HCT116 (cell line): ENCODE data around the gene USP32. TPM values are rescaled to one million over a fixed set of nuclear protein-coding genes. Genes with fewer than 3 reads are reported as not detected.

Source experiments
- ATAC-seq: fragments of 200-7000 bp; cut with Tn5 transposase; 2 replicates; pipeline ENCODE4 v1.9.1; 2020; ENCODE audit warnings: mild to moderate bottlenecking, moderate library complexity
- BruUV-seq: library from RNA; stranded (reverse); fragments of 400-500 nt; replicated peaks from 2 replicates; lab custom pipeline; 2021; lab: Mats Ljungman, UMichigan
- CTCF ChIA-PET: fragments of 300-600 bp; sonication (Branson Sonifier 250); formaldehyde crosslinking; loops from one replicate; lab custom pipeline; 2021; ENCODE audit warnings: antibody characterized with exemption; lab: Charles Lee
- POLR2A ChIA-PET: fragments of 300-600, 350-600 bp; sonication (Branson Sonifier 250); formaldehyde crosslinking; loops from one replicate; lab custom pipeline; 2021; ENCODE audit warnings: antibody characterized with exemption; lab: Charles Lee
- RAD21 ChIA-PET, 2 experiments: fragments of 300-600 bp; sonication (Branson Sonifier 250); formaldehyde crosslinking; loops; one replicate each; lab custom pipeline; 2023; ENCODE audit warnings: low total read pairs in 2 of 2; ENCODE audit not compliant: uncharacterized antibody in 2 of 2, unreplicated experiment in 2 of 2, low non-redundant PET in 1 of 2; lab: Charles Lee
- DNase-seq: peaks from one replicate; pipeline ENCODE4 v3.0.0-alpha.2; 2010; ENCODE audit warnings: low read depth, low spot score
- H2AFZ ChIP-seq: fragments of 200-600 bp; shearing (Covaris generic), sonication (generic); 2 replicates; pipeline ENCODE4 v1.6.1; 2017; ENCODE audit warnings: low read depth, mixed run types, mixed read lengths, antibody characterized with exemption, low read length; ENCODE audit not compliant: poor library complexity, severe bottlenecking
- H3K27ac ChIP-seq: 2 replicates; pipeline ENCODE4 v1.5.1; 2012; ENCODE audit warnings: low read depth, low read length
- H3K27me3 ChIP-seq: fragments of 200-600 bp; sonication (generic); 2 replicates; pipeline ENCODE4 v1.6.1; 2016; ENCODE audit warnings: mixed run types, low read length, mixed read lengths; ENCODE audit not compliant: insufficient read depth
- H3K36me3 ChIP-seq, 2 experiments: fragments of 200-500 bp in 1 of 2; fragments of 200-600 bp in 1 of 2; sonication (Bioruptor generic) in 1 of 2; sonication (generic) in 1 of 2; 2 replicates each; pipeline versions ENCODE4 v1.5.1 to v1.6.1; 2014 to 2016; ENCODE audit warnings: low read length in 2 of 2, inconsistent platforms in 1 of 2, mixed read lengths in 1 of 2, mixed run types in 1 of 2; ENCODE audit not compliant: insufficient read depth in 2 of 2, control insufficient read depth in 1 of 2
- H3K4me1 ChIP-seq, 2 experiments: fragments of 200-600 bp in 1 of 2; sonication (generic) in 1 of 2; 2 replicates each; pipeline versions ENCODE4 v1.5.1 to v1.6.1; 2012 to 2017; ENCODE audit warnings: low read length in 2 of 2, inconsistent platforms in 1 of 2, mild to moderate bottlenecking in 1 of 2, mixed read lengths in 1 of 2, mixed run types in 1 of 2, moderate library complexity in 1 of 2; ENCODE audit not compliant: insufficient read depth in 2 of 2, control insufficient read depth in 1 of 2
- H3K4me2 ChIP-seq: fragments of 200-600 bp; sonication (generic); 2 replicates; pipeline ENCODE4 v1.6.1; 2017; ENCODE audit warnings: mixed run types, low read length, mixed read lengths
- H3K4me3 ChIP-seq, 2 experiments: fragments of 200-600 bp in 1 of 2; sonication (generic) in 1 of 2; replicated peaks in 1 of 2; 2 replicates each; pipeline ENCODE4 v1.5.1; 2011 to 2016; ENCODE audit warnings: low read length in 2 of 2, control low read depth in 1 of 2, low read depth in 1 of 2, mild to moderate bottlenecking in 1 of 2, mixed read lengths in 1 of 2, mixed run types in 1 of 2
- H3K79me2 ChIP-seq: fragments of 200-600 bp; sonication (generic); 2 replicates; pipeline ENCODE4 v1.6.1; 2017; ENCODE audit warnings: mild to moderate bottlenecking, mixed run types, low read length, moderate library complexity, mixed read lengths; ENCODE audit not compliant: insufficient read depth
- H3K9ac ChIP-seq: fragments of 200-600 bp; sonication (generic); 2 replicates; pipeline ENCODE4 v1.6.1; 2016; ENCODE audit warnings: low read length, mixed read lengths
- H3K9me2 ChIP-seq: fragments of 200-600 bp; sonication (generic), shearing (Covaris generic); 2 replicates; pipeline ENCODE4 v1.6.1; 2017; ENCODE audit warnings: mixed run types, mild to moderate bottlenecking, moderate library complexity; ENCODE audit not compliant: insufficient read depth
- H3K9me3 ChIP-seq, 2 experiments: fragments of 200-500 bp in 1 of 2; fragments of 200-600 bp in 1 of 2; sonication (Bioruptor generic) in 1 of 2; sonication (generic) in 1 of 2; 2 replicates each; pipeline ENCODE4 v1.6.1; 2014 to 2017; ENCODE audit warnings: low read length in 2 of 2, mixed read lengths in 2 of 2, inconsistent platforms in 1 of 2, low read depth in 1 of 2, mild to moderate bottlenecking in 1 of 2, mixed run types in 1 of 2, moderate library complexity in 1 of 2; ENCODE audit not compliant: control insufficient read depth in 1 of 2, insufficient read depth in 1 of 2
- H4K20me1 ChIP-seq: fragments of 200-600 bp; sonication (generic), shearing (Covaris generic); 2 replicates; pipeline ENCODE4 v1.6.1; 2017; ENCODE audit warnings: mixed run types, mild to moderate bottlenecking, moderate library complexity; ENCODE audit not compliant: insufficient read depth
- CBX3 ChIP-seq: IDR thresholded peaks from 2 replicates; pipeline ENCODE4 v1.6.1; 2012; ENCODE audit warnings: low read depth
- CTCF ChIP-seq, 3 experiments: fragments of 200-600 bp in 1 of 3; sonication (generic) in 1 of 3; IDR thresholded peaks in 2 of 3; conservative IDR thresholded peaks in 1 of 3; 2 replicates each; pipeline ENCODE4 v1.5.1; 2012 to 2017; ENCODE audit warnings: low read depth in 2 of 3, low read length in 2 of 3, antibody characterized with exemption in 1 of 3, borderline replicate concordance in 1 of 3, control low read depth in 1 of 3, mild to moderate bottlenecking in 1 of 3, mixed read lengths in 1 of 3, mixed run types in 1 of 3, moderate library complexity in 1 of 3; ENCODE audit not compliant: insufficient read depth in 1 of 3
- EGR1 ChIP-seq: IDR thresholded peaks from 2 replicates; pipeline ENCODE4 v1.6.1; 2012; ENCODE audit warnings: low read depth
- ELF1 ChIP-seq: IDR thresholded peaks from 2 replicates; pipeline ENCODE4 v1.6.1; 2012; ENCODE audit warnings: low read depth, borderline replicate concordance
- EZH2 ChIP-seq: fragments of 200-600 bp; sonication (generic); IDR thresholded peaks from 2 replicates; pipeline ENCODE4 v1.6.1; 2017; ENCODE audit warnings: antibody characterized with exemption, mixed run types
- JUND ChIP-seq: IDR thresholded peaks from 2 replicates; pipeline ENCODE4 v1.6.1; 2012
- RAD21 ChIP-seq: IDR thresholded peaks from 2 replicates; pipeline ENCODE4 v1.6.1; 2012; ENCODE audit warnings: low read depth, mild to moderate bottlenecking
- SIN3A ChIP-seq: IDR thresholded peaks from 2 replicates; pipeline ENCODE4 v1.6.1; 2012; ENCODE audit warnings: low read depth
- SP1 ChIP-seq: IDR thresholded peaks from 2 replicates; pipeline ENCODE4 v1.6.1; 2012; ENCODE audit warnings: low read depth
- YY1 ChIP-seq: IDR thresholded peaks from 2 replicates; pipeline ENCODE4 v1.6.1; 2011; ENCODE audit warnings: low read length, low read depth, moderate library complexity, mild to moderate bottlenecking; ENCODE audit not compliant: insufficient replicate concordance; ENCODE audit errors: extremely low read depth
- ZBTB33 ChIP-seq: IDR thresholded peaks from 2 replicates; pipeline ENCODE4 v1.6.1; 2011; ENCODE audit warnings: mild to moderate bottlenecking, low read length, moderate library complexity; ENCODE audit not compliant: insufficient replicate concordance; ENCODE audit errors: extremely low read depth
- ZNF274 ChIP-seq: fragments of 200-500 bp; sonication (Bioruptor generic); IDR thresholded peaks from 2 replicates; pipeline ENCODE4 v1.6.1; 2014; ENCODE audit warnings: mild to moderate bottlenecking, low read depth, low read length, inconsistent platforms
- intact Hi-C: fragments of 100-400 bp; cut with micrococcal nuclease; formaldehyde crosslinking; loops from 2 replicates; pipeline ENCODE4 v1.10.0; 2022
- total RNA-seq: library from RNA; stranded (reverse); gene quantifications from one replicate; pipeline ENCODE4 v1.2.1, GENCODE V29; 2021; ENCODE audit not compliant: unreplicated experiment
- TF ChIP-seq, protein P1 (sequence below): IDR thresholded peaks from 2 replicates; pipeline ENCODE4 v1.6.1; 2012; ENCODE audit warnings: low read depth

The USP32 gene
- total RNA-seq, 1 experiment from 2014 or later, result 67.0 TPM

DNA sequence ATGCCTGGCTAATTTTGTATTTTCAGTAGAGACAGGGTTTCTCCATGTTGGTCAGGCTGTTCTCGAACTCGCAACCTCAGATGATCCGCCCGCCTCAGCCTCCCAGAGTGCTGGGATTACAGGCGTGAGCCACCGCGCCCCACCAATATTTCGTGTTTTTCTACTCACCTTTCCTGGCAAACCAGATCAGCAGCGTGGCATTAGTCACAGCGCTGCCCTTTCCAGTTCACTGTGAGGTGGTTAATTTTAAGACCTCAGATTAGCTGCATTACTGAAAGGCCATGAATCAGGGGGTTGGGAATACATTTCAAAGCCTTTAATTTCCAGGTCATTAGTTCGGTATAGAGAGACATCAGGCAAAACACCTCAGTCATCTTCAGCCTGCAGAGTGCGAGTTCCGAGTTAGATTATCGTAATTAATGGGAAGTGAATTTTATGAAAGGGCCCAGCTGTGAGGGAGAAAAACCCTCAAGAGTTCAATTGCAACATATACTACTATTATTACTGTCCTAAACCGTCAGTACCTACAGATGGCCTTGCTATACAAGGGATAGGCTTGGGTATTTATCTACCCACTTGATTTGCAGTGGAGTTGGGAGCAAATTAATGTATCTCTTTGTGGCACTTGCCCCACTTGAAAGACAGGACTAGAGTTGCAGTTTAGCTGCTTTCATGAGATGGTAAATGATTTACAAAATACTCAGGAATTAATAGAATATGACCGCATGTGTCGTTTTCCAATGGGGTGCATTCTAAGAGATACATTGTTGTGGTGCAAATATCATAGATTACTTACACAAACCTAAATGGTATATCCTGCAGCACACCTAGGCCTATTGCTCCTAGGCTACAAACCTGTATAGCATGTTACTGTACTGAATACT lies 2.1 kb upstream of the USP32 start:
- CTCF ChIA-PET, result no interaction called here

More for the DNA sequence above, 2.1 kb upstream of the USP32 start:
- BruUV-seq, result no TSS peak
- H4K20me1 ChIP-seq, result no peaks in the 10 kb centered on the region
- peaks cover 19 to 32% of the 10 kb centered on the region in 2 experiments for H3K4me1 ChIP-seq
- no peak overlapping the region for H3K4me3 ChIP-seq
- no peak for TF ChIP-seq CTCF (IDR thresholded peaks at IDR 0.05 in 2 of 3, conservative IDR thresholded peaks at IDR 0.05 in 1 of 3; ENCODE audit: borderline replicate concordance in 1 of 3, insufficient read depth in 1 of 3, low read depth in 2 of 3, low read length in 2 of 3)
- no peak for TF ChIP-seq ELF1
- peak; percentile 45; the same call in 1 of the 2 replicates for TF ChIP-seq SP1
- TF ChIP-seq, protein P1, sequence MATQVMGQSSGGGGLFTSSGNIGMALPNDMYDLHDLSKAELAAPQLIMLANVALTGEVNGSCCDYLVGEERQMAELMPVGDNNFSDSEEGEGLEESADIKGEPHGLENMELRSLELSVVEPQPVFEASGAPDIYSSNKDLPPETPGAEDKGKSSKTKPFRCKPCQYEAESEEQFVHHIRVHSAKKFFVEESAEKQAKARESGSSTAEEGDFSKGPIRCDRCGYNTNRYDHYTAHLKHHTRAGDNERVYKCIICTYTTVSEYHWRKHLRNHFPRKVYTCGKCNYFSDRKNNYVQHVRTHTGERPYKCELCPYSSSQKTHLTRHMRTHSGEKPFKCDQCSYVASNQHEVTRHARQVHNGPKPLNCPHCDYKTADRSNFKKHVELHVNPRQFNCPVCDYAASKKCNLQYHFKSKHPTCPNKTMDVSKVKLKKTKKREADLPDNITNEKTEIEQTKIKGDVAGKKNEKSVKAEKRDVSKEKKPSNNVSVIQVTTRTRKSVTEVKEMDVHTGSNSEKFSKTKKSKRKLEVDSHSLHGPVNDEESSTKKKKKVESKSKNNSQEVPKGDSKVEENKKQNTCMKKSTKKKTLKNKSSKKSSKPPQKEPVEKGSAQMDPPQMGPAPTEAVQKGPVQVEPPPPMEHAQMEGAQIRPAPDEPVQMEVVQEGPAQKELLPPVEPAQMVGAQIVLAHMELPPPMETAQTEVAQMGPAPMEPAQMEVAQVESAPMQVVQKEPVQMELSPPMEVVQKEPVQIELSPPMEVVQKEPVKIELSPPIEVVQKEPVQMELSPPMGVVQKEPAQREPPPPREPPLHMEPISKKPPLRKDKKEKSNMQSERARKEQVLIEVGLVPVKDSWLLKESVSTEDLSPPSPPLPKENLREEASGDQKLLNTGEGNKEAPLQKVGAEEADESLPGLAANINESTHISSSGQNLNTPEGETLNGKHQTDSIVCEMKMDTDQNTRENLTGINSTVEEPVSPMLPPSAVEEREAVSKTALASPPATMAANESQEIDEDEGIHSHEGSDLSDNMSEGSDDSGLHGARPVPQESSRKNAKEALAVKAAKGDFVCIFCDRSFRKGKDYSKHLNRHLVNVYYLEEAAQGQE, result no peak
- TF ChIP-seq ZNF274, result no peak
- no peak for TF ChIP-seq CBX3
- TF ChIP-seq SIN3A, result no peak
- TF ChIP-seq EZH2, result no peak
- no peak for TF ChIP-seq EGR1
- TF ChIP-seq ZBTB33, result no peak
- TF ChIP-seq YY1, result no peak
- peak; percentile 34; the same call in 1 of the 2 replicates for TF ChIP-seq JUND
- no peak for TF ChIP-seq RAD21
- TF ChIP-seq, all 23 proteins: peak for 2
- H3K79me2 ChIP-seq, result peaks cover 25% of the 10 kb centered on the region
- ChIA-PET RAD21 (no interaction called here), POLR2A (no interaction called here)
- no peak overlapping the region for H3K9ac ChIP-seq
- intact Hi-C loops, result no loop called here
- H2AFZ ChIP-seq, result no peak overlapping the region
- H3K4me2 ChIP-seq, result peak overlapping the region; percentile 88
- ATAC-seq (no peak), DNase-seq (no peak)
- H3K27ac ChIP-seq, result no peak overlapping the region; the same call in 1 of the 2 replicates
- H3K9me2 ChIP-seq, result no peaks in the 10 kb centered on the region
- no peaks in the 10 kb centered on the region for H3K9me3 ChIP-seq
- H3K36me3 ChIP-seq, result no peaks in the 10 kb centered on the region
- no peaks in the 10 kb centered on the region for H3K27me3 ChIP-seq
